ENCODE results near the gene SMARCC1.
"Not testable (repeated sequence)": the region's sequence is repeated elsewhere in the genome, so short reads cannot be mapped to it uniquely, and the experiment has no call there.

Gene SMARCC1

GRCh38 chr3:47766186-47766585 is 15.5 kb downstream of the SMARCC1 start:
- no peak for DNase-seq

GRCh38 chr3:47762233-47762632 is 19.5 kb downstream of the SMARCC1 start:
- no peak for DNase-seq

DNA sequence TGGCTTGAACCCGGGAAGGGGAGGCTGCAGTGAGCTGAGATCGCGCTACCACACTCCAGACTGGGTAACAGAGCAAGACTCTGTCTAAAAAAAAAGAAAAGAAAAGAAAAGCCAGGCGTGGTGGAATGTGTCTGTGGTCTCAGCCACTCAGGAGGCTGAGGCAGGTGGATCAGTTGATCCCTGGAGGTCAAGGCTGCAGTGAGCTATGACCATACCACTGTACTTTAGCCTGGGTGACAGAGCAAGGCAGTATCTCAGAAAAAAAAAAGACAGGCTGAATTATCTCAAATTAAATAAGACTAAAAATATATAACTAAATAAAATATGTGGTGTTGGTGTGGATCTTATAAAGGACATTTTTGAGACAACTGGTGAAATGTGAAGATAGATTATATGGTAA is 20.6 kb downstream of the SMARCC1 start:
- DNase-seq: no peak

DNA sequence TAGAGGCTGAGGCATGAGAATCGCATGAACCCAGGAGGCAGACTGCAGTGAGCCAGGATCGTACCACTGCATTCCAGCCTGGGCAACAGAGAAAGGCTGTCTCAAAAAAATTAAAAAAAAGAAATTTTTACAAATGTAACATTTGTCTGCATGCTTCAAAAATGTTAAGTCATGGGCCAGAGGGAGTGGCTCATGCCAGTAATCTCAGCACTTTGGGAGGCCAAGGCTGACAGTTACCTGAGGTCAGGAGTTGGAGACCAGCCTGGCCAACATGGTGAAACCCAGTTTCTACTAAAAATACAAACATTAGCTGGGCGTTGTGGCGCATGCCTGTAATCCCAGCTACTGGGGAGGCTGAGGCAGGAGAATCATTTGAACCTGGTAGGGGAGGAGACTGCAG is 21.5 kb downstream of the SMARCC1 start:
- not testable (repeated sequence) for DNase-seq

DNA sequence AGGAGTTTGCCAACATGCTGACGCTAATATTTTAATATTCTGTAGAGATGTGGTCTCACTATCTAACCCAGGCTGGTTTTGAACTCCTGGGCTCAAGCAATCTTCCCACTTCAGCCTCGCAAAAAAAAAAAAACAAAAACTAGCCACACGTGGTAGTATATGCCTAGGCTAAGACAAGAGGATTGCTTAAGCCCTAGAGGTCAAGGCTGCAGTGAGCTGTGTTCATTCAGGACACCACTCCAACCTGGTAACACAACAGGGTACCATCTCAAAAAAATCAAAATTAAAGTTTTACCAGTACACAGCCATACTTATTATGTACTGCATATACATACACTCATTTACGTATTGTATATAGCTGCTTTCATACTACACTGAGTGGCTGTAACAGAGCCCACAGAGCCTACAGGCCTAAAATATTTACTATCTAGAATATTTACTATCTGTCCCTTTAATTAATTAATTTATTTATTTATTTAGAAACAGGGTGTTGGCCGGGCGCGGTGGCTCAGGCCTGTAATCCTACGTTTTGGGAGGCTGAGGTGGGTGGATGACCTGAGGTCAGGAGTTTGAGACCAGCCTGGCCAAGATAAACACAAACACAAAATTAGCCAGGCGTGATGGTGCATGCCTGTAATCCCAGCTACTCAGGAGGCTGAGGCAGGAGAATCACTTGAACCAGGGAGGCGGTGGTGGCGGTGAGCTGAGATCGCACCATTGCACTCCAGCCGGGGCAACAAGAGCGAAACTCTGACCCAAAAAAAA is 23.2 kb downstream of the SMARCC1 start:
- no peak for DNase-seq

DNA sequence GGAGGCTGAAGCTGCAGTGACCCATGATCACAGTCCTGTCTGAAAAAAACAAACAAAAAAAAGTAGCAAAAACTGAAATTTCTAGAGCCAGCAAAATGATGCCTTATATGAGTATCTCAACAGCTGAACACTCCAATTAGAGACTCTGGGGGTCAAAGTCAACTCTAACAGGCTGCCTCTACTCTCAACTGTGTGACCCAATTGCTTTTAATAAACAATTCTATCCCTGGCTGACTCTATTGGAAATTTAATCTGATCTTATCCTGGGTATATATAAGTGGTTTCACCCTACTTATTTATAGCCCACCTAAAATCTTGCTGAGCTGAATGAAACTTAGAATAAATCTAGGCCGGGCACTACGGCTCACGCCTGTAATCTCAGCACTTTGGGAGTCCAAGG is 29.0 kb downstream of the SMARCC1 start:
- no peak for DNase-seq

- not testable (repeated sequence) for DNase-seq
These were observed 30.8 kb downstream of the SMARCC1 start for GRCh38 chr3:47750811-47751354.

DNA sequence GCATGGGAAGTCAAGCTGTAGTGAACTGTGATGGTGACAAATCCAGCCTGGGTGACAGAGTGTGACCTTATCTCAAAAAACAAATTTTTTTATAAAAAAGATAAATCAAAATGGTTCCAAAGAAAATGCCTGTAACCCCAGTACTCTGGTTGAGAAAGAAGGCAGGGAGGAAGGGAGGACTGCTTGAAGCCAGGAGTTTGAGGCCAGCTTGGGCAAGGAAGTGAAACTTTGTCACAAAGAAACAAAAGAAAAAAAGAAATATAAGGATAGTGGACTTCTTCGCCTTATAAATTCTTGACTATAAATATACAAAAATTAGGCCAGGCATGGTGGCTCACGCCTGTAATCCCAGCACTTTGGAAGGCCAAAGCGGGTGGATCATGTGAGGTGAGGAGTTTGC is 34.1 kb downstream of the SMARCC1 start:
- DNase-seq: no peak

DNA sequence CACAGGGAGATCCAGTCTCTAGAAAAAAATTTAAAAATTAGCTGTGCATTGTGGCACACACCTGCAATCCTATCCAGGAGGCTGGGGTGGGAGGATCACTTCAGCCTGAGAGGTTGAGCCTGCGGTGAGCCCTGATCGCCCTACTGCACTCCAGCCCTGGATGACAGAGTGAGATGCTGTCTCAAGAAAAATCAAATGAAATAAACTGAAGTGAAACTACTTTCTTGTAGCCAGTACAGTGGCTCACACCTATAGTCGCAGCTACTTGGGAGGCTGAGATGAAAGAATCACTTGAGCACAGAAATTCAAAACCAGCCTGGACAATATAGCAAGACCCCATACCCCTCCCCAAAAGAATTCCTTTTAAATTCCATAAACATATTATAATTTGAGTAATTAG is 35.4 kb downstream of the SMARCC1 start:
- no peak for DNase-seq

DNA sequence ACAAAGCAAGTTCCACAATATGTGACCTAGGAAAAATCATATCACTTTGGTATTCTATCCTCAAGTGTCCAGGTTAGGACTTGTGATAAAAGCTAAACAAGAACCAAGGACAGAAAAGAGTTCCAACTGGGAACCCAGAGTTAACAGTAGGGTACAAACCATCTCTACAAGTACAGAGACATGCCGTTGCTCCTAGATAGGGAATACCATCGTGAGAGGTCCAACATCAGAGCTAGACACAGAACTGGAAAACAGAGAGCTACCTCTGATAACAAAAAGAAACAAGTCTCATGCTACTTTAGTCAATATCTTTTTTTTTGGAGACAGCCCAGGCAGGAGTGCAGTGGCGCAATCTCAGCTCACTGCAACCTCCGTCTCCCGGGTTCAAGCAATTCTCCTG is 37.8 kb downstream of the SMARCC1 start:
- DNase-seq: no peak

DNA sequence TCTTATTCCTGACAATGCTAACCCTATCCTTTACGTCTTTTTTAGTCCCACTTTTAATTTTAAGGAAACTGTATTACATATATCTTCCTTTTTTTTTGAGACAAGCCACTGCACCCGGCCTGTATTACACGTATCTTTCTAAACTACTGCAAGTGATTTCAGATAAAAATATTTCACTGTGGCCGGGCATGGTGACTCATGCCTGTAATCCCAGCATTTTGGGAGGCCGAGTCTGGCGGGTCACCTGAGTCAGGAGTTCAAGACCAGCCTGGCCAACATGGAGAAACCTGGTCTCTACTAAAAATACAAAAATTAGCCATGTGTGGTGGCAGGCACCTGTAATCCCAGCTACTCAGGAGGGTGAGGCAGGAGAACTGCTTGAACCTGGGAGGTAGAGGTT is 38.3 kb downstream of the SMARCC1 start:
- DNase-seq: not testable (repeated sequence)

DNA sequence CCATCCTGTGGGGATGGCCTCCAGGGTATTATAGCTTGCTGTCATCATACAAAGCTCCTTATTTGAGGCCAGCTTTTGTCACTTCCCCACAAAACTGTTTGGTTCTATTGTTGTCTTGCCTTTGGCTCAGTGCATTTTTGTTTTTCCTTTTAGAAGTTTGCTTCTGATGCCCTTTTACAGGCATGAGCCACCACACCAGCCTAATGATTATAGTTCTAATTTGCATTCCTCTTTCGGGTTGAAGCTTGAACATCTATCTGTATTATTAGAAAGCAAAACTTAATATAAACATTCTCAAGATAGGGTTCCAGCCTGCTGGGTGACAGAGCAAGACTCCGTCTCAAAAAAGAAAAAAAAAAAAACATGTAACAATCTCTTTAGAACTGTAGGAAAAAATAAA is 39.8 kb downstream of the SMARCC1 start:
- DNase-seq: no peak

DNA sequence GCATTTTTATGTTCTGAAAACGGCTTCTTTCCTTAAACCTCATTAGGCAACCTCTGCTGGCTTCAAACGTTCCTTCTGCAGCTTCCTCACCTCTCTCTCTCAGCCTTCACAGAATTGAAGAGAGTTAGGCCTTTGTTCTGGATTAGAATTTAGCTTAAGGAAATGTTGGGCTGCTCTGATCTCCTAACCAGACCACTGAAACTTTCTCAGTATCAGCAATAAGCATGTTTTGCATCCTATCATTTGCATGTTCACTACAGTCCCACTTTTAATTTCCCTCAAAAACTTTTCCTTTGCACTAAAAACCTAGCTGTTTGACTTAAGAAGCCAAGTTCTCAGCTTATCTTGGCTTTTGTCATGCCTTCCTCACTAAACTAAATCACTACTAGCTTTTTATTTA is 49.5 kb downstream of the SMARCC1 start:
- DNase-seq: no peak

- no peak for DNase-seq
These were observed 50.6 kb downstream of the SMARCC1 start for GRCh38 chr3:47731061-47731460.

DNA sequence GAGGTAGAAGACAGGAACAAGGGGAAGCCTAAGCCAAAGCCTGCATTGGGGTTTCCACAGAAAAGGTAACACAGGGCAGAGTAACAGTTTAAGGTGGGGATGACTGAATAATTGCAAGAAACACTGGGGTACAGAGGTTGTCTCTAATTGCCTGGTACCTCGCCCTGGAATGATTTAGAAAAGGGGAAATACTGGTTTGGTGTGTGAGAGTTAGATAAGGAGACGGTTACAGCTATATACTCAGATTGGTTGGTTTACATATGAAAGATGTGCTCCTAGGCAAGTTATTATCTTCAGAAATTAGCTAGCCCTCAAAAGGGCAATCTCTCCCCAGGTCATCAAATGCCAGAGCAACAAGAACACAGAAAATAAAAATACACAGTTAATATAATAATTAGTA is 58.8 kb downstream of the SMARCC1 start:
- DNase-seq: no peak

DNA sequence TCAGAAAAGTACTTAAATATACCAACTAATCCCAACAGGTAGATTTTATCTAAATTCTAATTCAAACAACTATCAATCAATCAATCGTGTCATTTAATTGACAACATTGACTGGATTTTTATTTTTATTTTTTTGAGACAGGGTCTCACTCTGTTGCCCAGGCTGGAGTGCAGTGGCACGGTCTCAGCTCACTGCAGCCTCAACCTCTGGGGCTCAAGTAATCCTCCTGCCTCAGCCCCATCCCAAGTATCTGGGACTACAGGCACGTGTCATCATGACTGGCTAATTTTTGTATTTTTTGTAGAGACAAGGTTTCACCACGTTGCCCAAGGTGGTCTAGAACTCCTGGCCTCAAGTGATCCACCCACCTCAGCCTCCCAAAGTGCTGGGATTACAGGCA is 64.2 kb downstream of the SMARCC1 start:
- DNase-seq: not testable (repeated sequence)

DNA sequence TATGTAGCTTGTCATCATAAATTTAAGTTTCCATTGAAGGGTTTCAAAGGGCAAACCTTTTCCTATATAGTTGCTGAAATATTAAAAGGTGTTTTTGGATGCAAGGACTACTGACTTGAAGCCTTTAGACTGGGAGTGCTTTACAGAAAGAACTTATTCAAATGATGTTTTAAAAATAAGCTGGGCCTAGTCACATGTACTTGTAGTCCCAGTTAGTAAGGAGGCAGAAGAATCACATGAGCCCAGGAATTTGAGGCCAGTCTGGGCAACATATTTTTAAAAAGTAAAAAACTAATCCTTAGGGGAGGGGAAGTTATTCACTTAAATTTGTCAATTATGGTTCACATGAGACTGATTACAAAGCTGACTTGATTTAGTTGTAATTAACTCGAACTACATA is 65.0 kb downstream of the SMARCC1 start:
- no peak for DNase-seq

GRCh38 chr3:47715928-47716327 is 65.8 kb downstream of the SMARCC1 start:
- DNase-seq: no peak

DNA sequence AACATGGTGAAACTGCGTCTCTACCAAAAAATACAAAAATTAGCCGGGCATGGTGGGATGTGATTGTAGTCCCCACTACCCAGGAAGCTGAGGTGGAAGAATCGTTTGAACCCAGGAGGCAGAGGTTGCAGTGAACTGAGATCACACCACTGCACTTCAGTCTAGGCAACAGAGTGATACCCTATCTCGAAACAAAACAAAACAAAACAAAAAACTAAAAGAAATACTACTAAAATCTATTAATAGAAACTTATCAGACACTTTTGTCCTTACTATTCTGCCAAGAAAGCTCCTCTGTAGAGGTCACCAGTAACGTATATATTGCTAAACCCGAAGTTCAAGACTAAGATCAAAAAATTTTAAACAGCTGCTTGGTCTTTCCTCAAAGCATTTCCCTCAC is 67.1 kb downstream of the SMARCC1 start:
- DNase-seq: no peak

DNA sequence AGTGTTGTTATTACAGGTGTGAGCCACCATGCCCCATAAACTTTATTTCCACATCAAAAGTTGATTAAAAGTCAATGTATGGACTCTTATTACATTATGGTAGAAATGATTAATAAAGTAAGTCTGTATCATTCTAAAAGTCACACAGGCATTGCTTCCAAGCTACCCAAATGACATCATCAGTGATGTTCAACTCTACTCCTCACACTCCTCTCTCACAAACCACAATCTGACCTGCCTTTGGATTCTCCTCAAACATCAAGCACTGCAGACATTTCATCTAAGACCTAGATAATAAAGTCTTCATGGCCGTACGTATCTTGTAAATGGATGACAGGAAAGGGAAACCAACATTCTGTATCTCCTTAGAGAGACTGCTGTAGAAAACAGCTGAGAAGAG is 68.0 kb downstream of the SMARCC1 start:
- DNase-seq: no peak

DNA sequence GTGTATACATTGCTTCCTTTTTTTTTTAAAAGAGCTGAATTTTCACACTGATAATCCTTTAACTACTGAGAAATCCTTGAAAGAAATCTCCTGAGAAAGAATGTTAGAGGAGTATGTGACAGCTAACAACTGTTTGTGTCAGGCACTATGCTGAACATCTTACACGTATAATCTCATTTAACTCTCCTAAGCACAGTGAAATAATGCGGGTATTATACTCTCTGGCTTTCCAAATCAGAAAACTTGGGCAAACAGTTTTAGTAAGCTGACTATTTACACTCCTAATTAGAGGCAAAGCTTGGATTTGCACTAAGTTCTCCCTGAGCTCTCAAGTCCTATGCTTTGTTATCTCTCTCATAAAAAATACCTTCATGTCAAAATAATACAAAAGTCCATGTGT is 69.3 kb downstream of the SMARCC1 start:
- no peak for DNase-seq

DNA sequence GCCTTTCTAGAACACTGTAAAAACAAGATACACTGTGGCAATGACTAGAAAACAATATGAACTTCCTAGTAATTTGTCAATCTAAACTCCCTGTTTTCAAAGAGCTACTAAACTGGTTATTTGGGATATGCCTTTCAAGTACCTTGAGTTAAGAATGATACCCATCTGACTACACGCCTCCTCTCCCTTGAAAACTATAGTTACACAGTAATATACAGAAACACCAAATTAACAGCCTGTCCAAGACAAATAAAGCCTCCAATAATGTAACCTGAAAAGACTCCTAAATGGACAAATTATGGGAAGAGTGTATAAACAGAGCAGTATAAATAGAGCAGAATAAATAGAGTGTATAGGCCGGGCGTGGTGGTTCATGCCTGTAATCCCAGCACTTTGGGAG is 70.1 kb downstream of the SMARCC1 start:
- DNase-seq: no peak

DNA sequence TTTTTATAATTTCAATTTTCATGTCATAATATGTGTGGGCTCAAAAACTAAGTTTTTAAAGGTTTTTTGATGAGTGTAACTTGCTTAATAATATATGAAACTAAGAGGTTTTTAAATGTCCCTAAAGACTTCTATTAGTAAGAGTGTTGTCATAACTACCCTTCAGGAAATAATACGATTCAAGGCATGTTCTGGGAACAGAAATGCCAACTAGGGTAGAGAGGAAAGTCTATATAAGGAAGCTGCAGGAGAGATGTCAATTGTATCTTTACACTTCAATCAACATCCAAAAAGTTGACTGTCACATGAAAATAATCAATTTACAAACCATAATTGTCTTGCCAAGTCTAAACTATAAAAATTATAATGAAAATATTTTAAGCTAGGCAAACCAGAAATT is 76.3 kb downstream of the SMARCC1 start:
- DNase-seq: no peak

GRCh38 chr3:47704237-47704612 is 77.5 kb downstream of the SMARCC1 start:
- no peak for DNase-seq

GRCh38 chr3:47701388-47701787 is 80.3 kb downstream of the SMARCC1 start:
- no peak for DNase-seq
